ENCODE measurements around the gene YARS1.
A peak's percentile ranks its signal among the peaks of the same experiment; 100 is the strongest.

The YARS1 gene

GRCh38 chr1:32744071-32744425 is 73.1 kb downstream of the YARS1 start:
- Histone ChIP-seq H3K4me1 (peaks cover 9% of the 10 kb centered on the region), H3K27me3 (ENCODE audit: low read depth) (no peaks in the 10 kb centered on the region), H3K36me3 (replicated peaks) (no peaks in the 10 kb centered on the region), H3K4me3 (no peak overlapping the region), H3K9me3 (no peaks in the 10 kb centered on the region)
- in situ Hi-C loops (cut with MboI; ENCODE audit: low sequenced_read_pairs), result no loop called here
- DNase-seq (ENCODE audit: low spot score in 2 of 2), result no peak

DNA sequence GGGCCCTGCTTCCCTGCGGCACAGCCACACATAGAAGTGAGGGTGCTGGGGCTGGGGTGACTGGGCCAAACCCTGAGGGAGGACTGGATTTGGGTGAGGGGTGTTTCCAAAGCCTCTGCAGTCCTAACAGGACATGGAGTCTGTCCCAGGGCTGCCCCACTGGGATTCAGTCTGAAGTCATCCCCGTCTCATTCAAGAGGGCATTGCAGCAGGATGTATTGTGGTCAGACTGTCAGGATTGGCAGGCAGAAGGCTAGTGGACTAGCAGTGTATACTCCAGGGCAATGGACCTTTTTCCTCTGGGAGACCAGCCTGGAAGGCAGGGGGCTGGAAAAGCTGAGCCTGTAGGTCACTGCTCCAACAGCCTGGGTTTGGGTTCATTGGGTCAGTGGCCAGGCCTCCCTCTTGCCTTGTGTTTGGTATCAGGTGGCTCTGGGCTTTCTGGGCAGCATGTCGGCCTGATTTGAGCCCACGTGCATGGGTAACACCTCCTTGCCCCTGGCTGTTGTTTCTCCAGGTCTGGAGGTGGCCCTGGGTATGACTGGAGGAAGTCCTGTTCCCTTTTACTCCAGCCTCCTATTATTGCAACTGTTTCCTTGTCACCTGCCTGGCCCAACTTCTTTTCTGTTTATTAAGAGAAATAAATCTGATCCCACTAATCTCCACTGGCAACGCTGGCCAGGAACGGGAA is 73.6 kb downstream of the YARS1 start:
- in situ Hi-C loops (cut with MboI; ENCODE audit: low sequenced_read_pairs), result no loop called here
- no peaks in the 10 kb centered on the region for H3K36me3 ChIP-seq (replicated peaks)
- no peaks in the 10 kb centered on the region for H3K27me3 ChIP-seq (ENCODE audit: low read depth)
- H3K4me1 ChIP-seq, result peaks cover 9% of the 10 kb centered on the region
- H3K9me3 ChIP-seq, result no peaks in the 10 kb centered on the region
- DNase-seq (ENCODE audit: low spot score in 2 of 2), result no peak
- peak overlapping the region; percentile 50; the same call in 1 of the 2 replicates for H3K4me3 ChIP-seq

DNA sequence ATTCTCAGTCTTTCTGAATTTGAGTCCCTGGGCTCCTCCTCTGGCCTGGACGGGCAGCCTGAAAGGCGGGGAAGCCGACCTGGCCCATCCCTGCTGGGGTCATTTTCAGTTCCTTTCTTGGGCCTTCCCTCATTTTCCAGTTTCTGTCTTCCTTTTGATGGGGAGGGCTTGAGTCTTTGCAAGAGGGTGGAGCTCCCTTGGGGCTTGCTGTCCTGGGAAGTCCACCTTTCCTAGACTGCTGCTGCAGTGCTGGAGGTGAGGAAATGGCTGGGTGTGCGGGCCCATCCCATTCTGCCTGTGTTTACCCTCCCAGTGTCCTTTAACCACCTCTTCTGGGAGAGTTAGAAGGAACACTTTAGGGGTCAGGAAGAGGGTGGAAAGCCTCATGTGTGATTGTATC is 74.2 kb downstream of the YARS1 start:
- in situ Hi-C loops (cut with MboI; ENCODE audit: low sequenced_read_pairs), result no loop called here
- no peaks in the 10 kb centered on the region for H3K27me3 ChIP-seq (ENCODE audit: low read depth)
- DNase-seq (ENCODE audit: low spot score in 2 of 2), result peak in 1 of 2 experiments; percentile 21
- H3K9me3 ChIP-seq, result no peaks in the 10 kb centered on the region
- H3K4me1 ChIP-seq, result peaks cover 9% of the 10 kb centered on the region
- H3K36me3 ChIP-seq (replicated peaks), result no peaks in the 10 kb centered on the region
- peak overlapping the region; percentile 50 for H3K4me3 ChIP-seq

- H3K4me1 ChIP-seq, result peaks cover 9% of the 10 kb centered on the region
- no peaks in the 10 kb centered on the region for H3K27me3 ChIP-seq (ENCODE audit: low read depth)
- no peaks in the 10 kb centered on the region for H3K9me3 ChIP-seq
- H3K36me3 ChIP-seq (replicated peaks), result no peaks in the 10 kb centered on the region
- peak overlapping the region; percentile 50 for H3K4me3 ChIP-seq
- peak in 1 of 2 experiments; percentile 41 for DNase-seq (ENCODE audit: low spot score in 2 of 2)
- in situ Hi-C loops (cut with MboI; ENCODE audit: low sequenced_read_pairs), result no loop called here
Observed at GRCh38 chr1:32742199-32742947, 74.8 kb downstream of the YARS1 start.

GRCh38 chr1:32741413-32742198 is 75.6 kb downstream of the YARS1 start:
- peak; percentile 26 to 68 for DNase-seq (ENCODE audit: low spot score in 2 of 2)
- in situ Hi-C loops (cut with MboI; ENCODE audit: low sequenced_read_pairs), result no loop called here
- Histone ChIP-seq H3K4me3 (peak overlapping the region; percentile 50), H3K36me3 (replicated peaks) (no peaks in the 10 kb centered on the region), H3K27me3 (ENCODE audit: low read depth) (no peaks in the 10 kb centered on the region), H3K4me1 (peaks cover 9% of the 10 kb centered on the region), H3K9me3 (no peaks in the 10 kb centered on the region)

GRCh38 chr1:32741059-32741412 is 76.1 kb downstream of the YARS1 start:
- no peaks in the 10 kb centered on the region for H3K36me3 ChIP-seq (replicated peaks)
- no peaks in the 10 kb centered on the region for H3K27me3 ChIP-seq (ENCODE audit: low read depth)
- DNase-seq (ENCODE audit: low spot score in 2 of 2), result no peak
- no peaks in the 10 kb centered on the region for H3K9me3 ChIP-seq
- H3K4me1 ChIP-seq, result peaks cover 9% of the 10 kb centered on the region
- H3K4me3 ChIP-seq, result peak overlapping the region; percentile 47
- in situ Hi-C loops (cut with MboI; ENCODE audit: low sequenced_read_pairs), result no loop called here

- peaks cover 6% of the 10 kb centered on the region for H3K4me1 ChIP-seq
- H3K4me3 ChIP-seq, result no peak overlapping the region
- H3K36me3 ChIP-seq (replicated peaks), result no peaks in the 10 kb centered on the region
- no peak for DNase-seq (ENCODE audit: low spot score in 2 of 2)
- H3K9me3 ChIP-seq, result no peaks in the 10 kb centered on the region
- in situ Hi-C loops (cut with MboI; ENCODE audit: low sequenced_read_pairs), result no loop called here
- H3K27me3 ChIP-seq (ENCODE audit: low read depth), result no peaks in the 10 kb centered on the region
Observed at GRCh38 chr1:32736812-32737791, 80.1 kb downstream of the YARS1 start.

DNA sequence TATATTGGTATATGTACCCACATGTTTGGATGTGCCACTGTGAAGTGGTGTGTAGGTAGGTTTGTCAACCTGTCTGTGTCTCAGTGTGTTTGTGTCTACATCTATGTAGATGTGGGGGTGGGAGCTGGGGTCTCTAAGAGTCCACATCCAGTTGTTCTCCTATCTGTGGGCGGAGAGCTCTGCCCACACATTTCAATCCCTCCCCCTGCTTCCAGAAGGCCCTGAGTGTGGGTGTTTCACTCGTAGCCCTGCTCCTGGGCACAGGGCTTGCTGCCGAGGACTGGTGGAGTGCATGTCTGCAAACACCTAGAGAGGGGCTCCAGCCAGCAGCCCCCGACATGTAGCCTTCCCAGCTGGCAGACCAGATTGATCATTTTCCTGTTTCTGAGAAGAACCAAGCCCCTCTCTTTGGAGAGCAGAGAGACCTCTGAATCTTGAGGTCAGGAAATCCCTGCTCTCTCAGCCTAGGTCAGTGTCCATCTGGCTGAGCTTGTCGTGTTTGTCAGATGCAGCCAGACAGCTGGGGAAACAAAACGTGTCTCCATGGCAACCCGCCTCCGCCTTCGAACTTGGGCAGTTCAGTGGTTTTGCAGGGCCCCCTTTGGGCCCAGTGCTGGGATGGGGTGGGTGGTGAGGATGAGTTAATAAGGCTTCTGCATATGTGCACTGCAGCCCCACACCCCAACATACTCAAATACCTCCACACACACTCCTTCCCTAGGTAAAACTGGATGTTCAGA is 83.4 kb downstream of the YARS1 start:
- no peak overlapping the region for H3K4me3 ChIP-seq
- no peaks in the 10 kb centered on the region for H3K9me3 ChIP-seq
- no peaks in the 10 kb centered on the region for H3K27me3 ChIP-seq (ENCODE audit: low read depth)
- DNase-seq (ENCODE audit: low spot score in 2 of 2), result peak in 1 of 2 experiments; percentile 36
- H3K4me1 ChIP-seq, result no peaks in the 10 kb centered on the region
- H3K36me3 ChIP-seq (replicated peaks), result no peaks in the 10 kb centered on the region
- in situ Hi-C loops (cut with MboI; ENCODE audit: low sequenced_read_pairs), result no loop called here

GRCh38 chr1:32729254-32730046 is 87.7 kb downstream of the YARS1 start:
- Histone ChIP-seq H3K9me3 (no peaks in the 10 kb centered on the region), H3K36me3 (replicated peaks) (no peaks in the 10 kb centered on the region), H3K27me3 (ENCODE audit: low read depth) (no peaks in the 10 kb centered on the region), H3K4me1 (no peaks in the 10 kb centered on the region), H3K4me3 (no peak overlapping the region)
- DNase-seq (ENCODE audit: low spot score in 2 of 2), result no peak
- in situ Hi-C loops (cut with MboI; ENCODE audit: low sequenced_read_pairs), result no loop called here

DNA sequence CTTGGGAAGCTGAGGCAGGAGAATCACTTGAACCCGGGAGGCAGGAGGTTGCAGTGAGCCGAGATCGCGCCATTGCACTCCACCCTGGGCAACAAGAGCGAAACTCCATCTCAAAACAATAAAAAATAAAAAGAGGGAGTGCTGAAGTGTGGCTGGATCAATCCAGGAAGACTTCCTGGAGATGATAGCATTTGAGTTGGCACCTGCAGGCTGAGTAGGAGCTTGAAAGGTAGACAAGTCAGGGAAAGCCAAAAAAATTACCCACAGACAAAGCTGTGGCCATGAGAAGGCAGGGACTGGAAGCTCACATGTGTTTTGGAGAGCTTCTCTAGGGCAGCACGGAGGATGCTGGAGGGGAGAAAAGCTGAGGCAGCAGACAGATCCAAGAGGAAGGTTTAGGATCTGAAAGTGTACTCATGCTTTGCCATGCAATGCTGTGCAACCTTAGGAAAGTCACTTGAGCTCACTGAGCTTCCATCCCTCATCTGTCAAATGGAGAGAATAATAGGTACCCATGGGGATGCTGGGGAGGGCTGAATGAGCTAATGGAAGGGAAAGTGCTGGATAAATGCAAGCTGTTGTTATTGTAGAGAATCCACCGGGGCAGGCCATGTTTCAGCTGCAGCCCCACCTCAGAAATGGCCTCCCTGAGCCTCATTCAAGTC is 88.6 kb downstream of the YARS1 start:
- Histone ChIP-seq H3K4me1 (no peaks in the 10 kb centered on the region), H3K4me3 (no peak overlapping the region), H3K27me3 (ENCODE audit: low read depth) (no peaks in the 10 kb centered on the region), H3K9me3 (no peaks in the 10 kb centered on the region), H3K36me3 (replicated peaks) (no peaks in the 10 kb centered on the region)
- DNase-seq (ENCODE audit: low spot score in 2 of 2), result no peak
- in situ Hi-C loops (cut with MboI; ENCODE audit: low sequenced_read_pairs), result no loop called here

GRCh38 chr1:32727876-32728275 is 89.3 kb downstream of the YARS1 start:
- Histone ChIP-seq H3K4me3 (no peak overlapping the region), H3K27me3 (ENCODE audit: low read depth) (no peaks in the 10 kb centered on the region), H3K4me1 (no peaks in the 10 kb centered on the region), H3K9me3 (no peaks in the 10 kb centered on the region), H3K36me3 (replicated peaks) (no peaks in the 10 kb centered on the region)
- in situ Hi-C loops (cut with MboI; ENCODE audit: low sequenced_read_pairs), result no loop called here
- DNase-seq (ENCODE audit: low spot score in 2 of 2), result no peak

- Histone ChIP-seq H3K27me3 (ENCODE audit: low read depth) (no peaks in the 10 kb centered on the region), H3K4me3 (no peak overlapping the region), H3K9me3 (no peaks in the 10 kb centered on the region), H3K36me3 (replicated peaks) (no peaks in the 10 kb centered on the region), H3K4me1 (no peaks in the 10 kb centered on the region)
- in situ Hi-C loops (cut with MboI; ENCODE audit: low sequenced_read_pairs), result no loop called here
- DNase-seq (ENCODE audit: low spot score in 2 of 2), result no peak
Observed at GRCh38 chr1:32725615-32725982, 91.6 kb downstream of the YARS1 start.
